SJSA1 (cell line): ENCODE measurements around the gene SLC39A1. TPM values are rescaled to one million over a fixed set of nuclear protein-coding genes. Genes with fewer than 3 reads are reported as not detected.

ENCODE experiments used
- DNase-seq, 2 experiments: peaks; one replicate each; pipeline ENCODE4 v3.0.0-alpha.2; 2015 to 2020; ENCODE audit warnings: low spot score in 2 of 2, low read depth in 1 of 2
- H3K27ac ChIP-seq: fragments of 250-450 bp; sonication (Bioruptor Pico); 2 replicates; pipeline ENCODE4 v1.5.1; 2020; ENCODE audit warnings: mild to moderate bottlenecking, moderate library complexity
- H3K27me3 ChIP-seq: fragments of 250-450 bp; sonication (Bioruptor Pico); replicated peaks from 2 replicates; pipeline ENCODE4 v1.5.1; 2020; ENCODE audit warnings: mild to moderate bottlenecking, moderate library complexity
- H3K36me3 ChIP-seq: fragments of 250-450 bp; sonication (Bioruptor Pico); 2 replicates; pipeline ENCODE4 v1.5.1; 2020; ENCODE audit warnings: mild to moderate bottlenecking
- H3K4me1 ChIP-seq: fragments of 250-450 bp; sonication (Bioruptor Pico); replicated peaks from 2 replicates; pipeline ENCODE4 v1.6.1; 2021; ENCODE audit warnings: mild to moderate bottlenecking
- H3K4me3 ChIP-seq: fragments of 250-450 bp; sonication (Bioruptor Pico); 2 replicates; pipeline ENCODE4 v1.5.1; 2020; ENCODE audit warnings: mild to moderate bottlenecking
- H3K9me3 ChIP-seq: fragments of 250-450 bp; sonication (Bioruptor Pico); replicated peaks from 2 replicates; pipeline ENCODE4 v1.5.1; 2020; ENCODE audit warnings: mild to moderate bottlenecking
- total RNA-seq: library from RNA; depleted of rRNA; stranded (reverse); fragments of >200 nt; shearing (Covaris generic); gene quantifications from 2 replicates; pipeline ENCODE4 v1.2.3, GENCODE V29; 2014

Gene SLC39A1
- total RNA-seq, 1 experiment from 2014 or later = 153 TPM

DNA sequence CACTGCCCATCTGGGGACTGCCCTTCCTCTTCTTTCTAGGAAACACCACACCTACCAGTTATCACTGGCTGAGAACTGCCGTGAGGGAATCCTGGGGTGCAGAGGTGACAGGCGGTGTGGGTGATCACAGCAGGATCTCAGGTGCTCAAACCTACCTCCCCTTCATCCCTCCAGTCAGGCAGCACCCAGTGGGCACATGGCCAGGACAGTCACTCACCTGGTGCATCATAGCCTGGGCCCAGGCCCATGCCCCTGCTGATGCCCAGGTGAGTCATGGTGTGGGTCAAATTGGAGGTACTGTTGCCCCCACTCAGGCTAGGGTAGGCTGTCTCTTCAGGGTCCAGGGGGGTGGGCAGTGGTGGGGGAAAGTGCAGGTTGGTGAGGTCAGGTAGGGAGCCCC, 11.5 kb downstream of the SLC39A1 start:
- Histone ChIP-seq H3K27ac (no peak overlapping the region), H3K27me3 (no peaks in the 10 kb centered on the region), H3K36me3 (peaks cover 68% of the 10 kb centered on the region), H3K4me3 (no peak overlapping the region), H3K9me3 (no peaks in the 10 kb centered on the region), H3K4me1 (peaks cover 4% of the 10 kb centered on the region)
- DNase-seq = no peak

DNA sequence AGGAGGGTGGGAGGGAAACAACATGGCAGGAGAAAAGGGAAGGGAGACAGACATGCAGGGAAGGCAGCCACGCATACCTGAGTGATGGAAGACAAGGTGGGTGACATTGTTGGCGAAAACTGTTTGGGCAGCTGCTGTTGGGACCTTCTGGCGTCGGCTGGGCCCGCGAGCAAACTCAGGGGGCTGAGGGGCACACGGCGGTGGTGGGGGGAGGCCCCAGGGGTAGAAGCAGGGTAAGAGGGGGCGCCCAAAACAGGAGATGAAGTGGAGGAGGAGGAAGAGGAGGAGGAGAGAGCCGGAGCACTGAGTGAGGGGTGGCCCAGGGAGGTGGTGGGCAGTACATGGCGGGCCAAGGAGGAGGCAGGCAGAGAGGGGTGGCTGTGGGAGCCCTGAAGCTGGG, 12.2 kb downstream of the SLC39A1 start:
- Histone ChIP-seq H3K4me1 (peaks cover 6% of the 10 kb centered on the region), H3K4me3 (no peak overlapping the region), H3K27me3 (no peaks in the 10 kb centered on the region), H3K27ac (no peak overlapping the region), H3K36me3 (peaks cover 74% of the 10 kb centered on the region), H3K9me3 (peaks cover 2% of the 10 kb centered on the region; the same call in 1 of the 2 replicates)
- no peak for DNase-seq

DNA sequence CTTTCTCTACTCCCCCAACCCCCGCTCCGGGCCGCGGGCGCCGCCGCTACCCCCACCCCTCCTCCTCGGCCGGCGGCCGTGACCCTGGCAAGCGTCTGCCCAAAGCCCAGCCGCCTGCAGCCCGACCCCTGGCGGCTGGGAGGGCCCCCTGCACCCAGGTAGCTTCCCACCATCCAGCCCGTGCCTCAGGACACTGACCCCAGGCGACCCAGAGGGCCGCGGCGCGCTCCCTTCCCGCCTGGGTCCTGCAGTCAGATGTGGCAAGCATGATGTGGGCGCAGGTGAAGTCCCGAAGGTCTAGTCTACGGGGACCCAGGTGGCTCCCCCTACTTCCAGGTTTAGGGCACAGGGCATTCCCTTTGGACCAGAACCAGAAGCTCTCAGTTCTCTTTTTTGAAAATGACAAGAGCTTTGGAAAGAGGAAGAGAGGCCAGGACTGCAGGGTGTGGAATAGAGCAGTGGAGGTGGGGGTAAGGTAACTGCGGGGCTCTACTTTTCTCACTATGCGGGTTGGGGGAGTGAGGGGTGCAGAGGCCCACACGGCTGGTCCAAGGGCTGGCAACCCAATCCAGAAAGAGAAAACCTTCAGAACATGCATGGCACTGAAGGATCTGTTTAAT, 16.6 kb downstream of the SLC39A1 start, which contains the start of gene DENND4B:
Gene DENND4B (minus strand): TSS at position 97 of the 620 bp plus-strand sequence. CDS start 2,344 bp downstream, outside the sequence.
- peak within 1 kb of the TSS; percentile 100 for H3K4me3 ChIP-seq
- peak; percentile 63 to 82 for DNase-seq
- peaks cover 6% of the 10 kb centered on the region for H3K9me3 ChIP-seq
- peaks cover 81% of the 10 kb centered on the region for H3K36me3 ChIP-seq
- peaks cover 23% of the 10 kb centered on the region for H3K4me1 ChIP-seq
- H3K27ac ChIP-seq = peak within 1 kb of the TSS; percentile 71
- H3K27me3 ChIP-seq = no peaks in the 10 kb centered on the region

DNA sequence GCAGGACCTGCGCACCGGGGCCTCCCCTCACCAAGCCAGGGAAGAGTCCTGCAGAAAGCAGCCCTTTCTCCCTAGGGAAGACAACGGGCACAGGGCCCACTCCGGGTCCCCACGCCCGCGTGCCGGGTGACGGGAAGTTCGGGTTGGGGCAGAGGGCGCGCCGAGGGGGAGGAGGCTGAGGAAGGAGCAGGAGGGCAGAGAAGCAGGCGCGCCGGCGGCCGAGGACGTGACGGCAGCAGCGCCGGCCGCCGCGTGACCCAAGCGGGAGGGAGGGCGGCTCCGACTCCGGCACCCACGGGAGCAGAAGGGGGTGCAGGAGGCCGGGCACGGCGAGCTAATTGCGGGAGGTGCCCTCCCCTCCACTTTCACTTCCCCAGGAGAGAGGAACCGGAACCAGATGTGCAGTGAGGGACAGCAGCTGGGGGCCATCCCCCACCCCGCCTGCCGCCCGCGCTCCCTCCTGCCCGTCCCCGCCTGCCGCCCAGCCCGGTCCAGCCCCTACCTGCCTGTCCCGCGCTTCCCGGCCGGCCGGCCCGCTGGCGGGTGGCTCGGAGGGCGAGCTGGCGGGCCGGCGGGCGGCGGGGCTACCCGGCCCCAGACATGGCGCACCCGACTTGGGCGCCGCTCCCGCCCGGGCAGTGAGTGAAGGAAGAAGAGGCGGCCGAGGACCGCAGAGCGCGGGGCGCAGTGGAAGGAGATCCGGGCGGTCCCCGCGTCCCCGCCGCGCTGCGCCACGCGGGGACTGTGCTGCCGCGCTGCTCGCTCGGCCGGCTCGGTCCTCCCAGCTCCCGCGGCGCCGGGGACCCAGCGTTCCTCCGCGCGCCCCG, 17.3 kb downstream of the SLC39A1 start:
- Histone ChIP-seq H3K36me3 (peaks cover 81% of the 10 kb centered on the region), H3K27me3 (no peaks in the 10 kb centered on the region), H3K27ac (peak overlapping the region; percentile 71), H3K4me3 (peak overlapping the region; percentile 100), H3K4me1 (peaks cover 23% of the 10 kb centered on the region), H3K9me3 (peaks cover 6% of the 10 kb centered on the region)
- peak; percentile 69 to 70 for DNase-seq

DNA sequence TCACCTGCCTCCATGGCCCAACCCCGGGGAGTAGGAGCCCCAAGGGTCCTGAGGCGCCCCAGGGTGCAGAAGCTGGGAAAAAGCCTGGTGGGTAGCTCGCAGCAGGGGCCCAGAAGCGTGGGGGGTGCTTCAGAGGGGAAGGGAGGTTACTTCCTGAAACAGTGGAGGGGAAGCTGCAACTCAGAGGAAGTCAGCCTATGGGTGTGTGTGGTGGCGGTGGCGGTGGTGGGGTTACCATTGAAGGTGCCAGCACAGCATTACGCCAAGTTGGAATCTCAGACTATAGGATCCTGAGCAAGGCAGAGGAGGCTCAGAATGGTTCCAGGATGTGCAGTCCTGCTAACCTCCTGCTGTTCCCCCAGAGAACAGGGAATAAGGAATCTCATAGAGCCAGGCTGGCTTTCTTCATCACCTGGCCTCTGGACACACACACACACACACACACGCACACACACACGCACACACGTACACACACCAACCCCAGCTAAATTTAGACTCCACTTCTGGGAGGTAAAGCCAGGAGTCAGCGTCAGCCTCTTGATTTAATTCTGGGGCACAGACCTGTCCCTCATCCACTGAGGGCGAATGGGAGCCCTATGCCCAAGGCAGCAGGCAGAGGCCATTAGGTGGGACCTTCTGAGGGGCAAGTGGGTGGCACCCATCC, 18.1 kb downstream of the SLC39A1 start:
- Histone ChIP-seq H3K4me3 (peak overlapping the region; percentile 100), H3K9me3 (peaks cover 6% of the 10 kb centered on the region), H3K36me3 (peaks cover 80% of the 10 kb centered on the region), H3K27ac (peak overlapping the region; percentile 71), H3K27me3 (no peaks in the 10 kb centered on the region), H3K4me1 (peaks cover 23% of the 10 kb centered on the region)
- no peak for DNase-seq

DNA sequence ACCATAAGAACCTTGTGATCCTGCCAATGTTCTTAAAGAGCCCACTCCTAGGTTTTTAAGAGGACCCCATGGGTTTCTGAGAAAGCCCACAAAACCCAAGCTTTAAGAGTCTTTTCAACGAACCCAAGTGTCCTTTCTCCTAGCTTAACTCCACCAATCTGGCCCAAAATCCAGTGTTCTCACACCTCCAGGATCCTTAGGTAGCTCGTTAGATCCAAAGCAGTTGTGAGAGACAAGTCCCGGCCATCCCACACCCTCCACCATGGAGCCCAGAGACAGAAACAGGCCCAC, 18.6 kb downstream of the SLC39A1 start:
- Histone ChIP-seq H3K27ac (no peak overlapping the region), H3K4me3 (no peak overlapping the region), H3K27me3 (no peaks in the 10 kb centered on the region), H3K9me3 (peaks cover 6% of the 10 kb centered on the region), H3K4me1 (peaks cover 23% of the 10 kb centered on the region), H3K36me3 (peaks cover 81% of the 10 kb centered on the region)
- DNase-seq = no peak

DNA sequence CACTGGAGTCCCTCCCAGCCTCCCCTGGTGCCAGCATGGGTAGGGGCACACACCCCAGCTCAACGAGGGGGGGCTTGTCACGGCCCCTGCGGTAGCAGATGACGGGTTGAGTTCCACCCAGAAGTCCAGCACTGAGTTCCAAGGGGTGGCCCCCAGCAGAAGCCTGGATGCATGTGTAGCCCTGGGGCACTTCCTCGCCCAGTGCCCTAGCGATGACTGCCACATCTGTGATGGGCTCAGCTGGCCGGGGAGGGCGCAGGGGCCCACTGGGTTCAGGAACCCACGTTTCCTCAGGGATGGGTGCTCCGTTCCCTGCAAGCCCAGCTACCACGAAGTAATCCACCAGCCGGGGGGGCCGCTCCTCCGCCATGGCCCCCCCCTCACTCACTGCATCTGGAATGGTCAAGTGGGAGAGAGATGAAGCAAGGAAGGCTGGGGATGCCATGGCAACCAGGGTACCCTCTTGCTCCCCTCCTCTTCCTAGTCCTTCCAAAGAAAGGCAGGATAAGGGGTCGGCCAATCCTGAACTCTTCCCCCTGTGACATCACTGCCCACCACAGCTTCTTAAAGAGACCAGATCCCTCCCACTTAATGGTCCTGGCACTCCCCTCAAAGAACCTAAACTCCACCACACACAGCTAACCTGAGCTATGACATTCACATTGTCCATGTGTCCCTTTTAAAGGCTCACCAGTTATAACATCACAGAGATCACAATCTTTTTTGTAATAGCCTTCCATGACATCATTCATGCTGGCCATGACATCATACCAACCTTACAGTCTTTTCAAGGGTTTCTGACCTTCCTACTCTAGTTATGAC, 19.1 kb downstream of the SLC39A1 start:
- H3K27ac ChIP-seq = no peak overlapping the region
- peaks cover 23% of the 10 kb centered on the region for H3K4me1 ChIP-seq
- H3K27me3 ChIP-seq = no peaks in the 10 kb centered on the region
- H3K9me3 ChIP-seq = peaks cover 6% of the 10 kb centered on the region
- H3K36me3 ChIP-seq = peaks cover 81% of the 10 kb centered on the region
- no peak overlapping the region for H3K4me3 ChIP-seq
- DNase-seq = no peak

DNA sequence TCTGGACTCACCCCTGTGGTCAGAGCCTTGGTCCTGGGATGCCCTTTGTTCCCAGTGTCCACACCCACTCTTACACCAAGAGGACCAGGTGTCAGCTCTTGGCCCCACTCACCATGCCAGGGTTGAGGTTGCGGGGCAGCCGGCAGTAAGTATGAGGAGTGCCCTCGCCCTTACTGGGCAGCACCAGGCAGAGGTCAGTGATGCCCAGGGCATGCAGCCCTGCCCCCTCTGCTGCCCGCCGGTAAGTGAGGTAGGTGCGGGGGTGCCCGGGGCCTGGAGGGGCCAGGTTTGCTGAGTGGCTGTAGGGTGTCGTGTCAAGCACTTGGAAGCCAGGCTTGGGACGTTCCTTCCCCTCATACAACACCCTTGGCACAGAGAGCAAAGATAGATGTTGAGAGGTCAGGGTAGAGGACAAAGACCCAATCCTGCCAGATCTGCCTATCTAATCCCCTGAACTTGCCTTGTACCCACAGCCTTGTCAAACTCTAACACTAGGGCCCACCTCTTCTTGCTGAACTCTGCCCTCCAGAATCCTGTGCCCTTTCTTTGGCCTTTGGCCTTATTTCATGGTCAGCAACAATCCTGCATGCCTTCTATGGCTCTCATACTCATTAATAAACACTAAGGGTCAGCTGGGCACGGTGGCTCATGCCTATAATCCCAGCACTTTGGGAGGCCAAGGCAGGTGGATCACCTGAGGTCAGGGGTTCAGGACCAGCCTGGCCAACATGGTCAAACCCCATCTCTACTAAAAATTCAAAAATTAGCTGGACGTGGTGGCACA, 20.4 kb downstream of the SLC39A1 start:
- peaks cover 6% of the 10 kb centered on the region for H3K9me3 ChIP-seq
- H3K27ac ChIP-seq = no peak overlapping the region
- DNase-seq = no peak
- H3K27me3 ChIP-seq = no peaks in the 10 kb centered on the region
- peaks cover 75% of the 10 kb centered on the region for H3K36me3 ChIP-seq
- no peak overlapping the region for H3K4me3 ChIP-seq
- H3K4me1 ChIP-seq = peaks cover 23% of the 10 kb centered on the region

DNA sequence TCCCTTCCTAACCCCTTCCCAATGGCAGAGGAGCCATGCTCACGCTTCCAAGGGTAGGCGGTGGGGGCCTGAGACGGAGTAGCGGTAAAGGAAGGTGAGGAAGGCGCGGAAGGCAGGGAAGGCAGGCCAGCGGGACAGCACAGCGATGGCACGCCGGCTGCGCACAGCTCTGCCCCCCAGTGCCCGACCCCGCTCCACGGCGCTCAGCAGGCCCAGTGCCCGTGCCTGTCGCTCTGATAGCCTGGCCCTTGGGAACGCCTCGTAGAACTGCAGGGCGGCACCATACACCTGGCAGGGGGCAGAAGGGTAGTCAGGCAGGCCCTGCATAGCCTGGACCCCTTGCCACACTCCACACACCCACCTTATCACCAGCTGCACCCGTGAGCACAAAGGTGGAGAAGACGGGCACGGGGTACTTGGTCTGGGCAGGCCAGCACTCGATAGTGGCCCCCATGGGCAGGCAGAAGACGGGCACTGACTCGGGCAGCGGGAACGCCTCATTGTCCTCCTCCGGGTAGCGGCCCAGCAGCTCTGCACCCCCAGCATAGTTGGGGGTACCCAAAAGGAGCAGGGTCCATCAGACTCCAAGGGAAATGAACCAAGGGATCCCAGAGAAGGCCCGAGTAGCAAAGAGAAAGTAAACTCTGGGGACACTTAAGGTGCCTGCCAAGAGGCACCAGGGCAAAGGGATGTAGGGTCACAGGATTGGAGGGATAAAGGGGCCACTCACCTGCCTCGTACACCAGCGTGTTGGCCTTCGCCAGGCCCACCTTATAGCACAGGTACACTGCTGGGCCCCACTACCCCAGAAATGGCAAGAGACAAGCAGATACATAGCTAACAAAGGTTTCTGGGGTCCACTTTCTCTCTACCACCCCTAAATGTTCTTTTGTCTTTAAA, 21.3 kb downstream of the SLC39A1 start:
- peaks cover 77% of the 10 kb centered on the region for H3K36me3 ChIP-seq

DNA sequence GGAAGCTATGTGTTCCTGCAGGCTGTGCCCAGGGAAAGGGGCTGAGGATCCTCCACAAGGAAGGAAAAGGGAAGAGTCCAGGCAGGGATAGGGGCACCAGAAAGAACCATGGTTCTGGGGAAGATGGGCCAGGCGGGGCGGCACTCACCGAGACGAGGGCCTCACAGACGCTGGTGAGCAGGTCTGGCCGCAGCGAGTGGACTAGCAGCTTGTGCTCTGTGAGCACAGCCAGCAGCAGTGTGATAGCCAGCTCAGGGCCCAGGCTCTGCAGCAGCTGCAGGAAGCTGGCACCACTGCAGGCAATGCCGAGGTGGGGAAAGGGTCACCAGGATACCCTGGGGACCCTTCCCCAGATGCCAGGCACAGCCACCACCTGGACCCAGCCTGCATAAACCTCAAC, 22.6 kb downstream of the SLC39A1 start:
- Histone ChIP-seq H3K4me1 (peaks cover 12% of the 10 kb centered on the region), H3K4me3 (no peak overlapping the region), H3K27me3 (no peaks in the 10 kb centered on the region), H3K27ac (no peak overlapping the region), H3K9me3 (no peaks in the 10 kb centered on the region; the same call in 1 of the 2 replicates), H3K36me3 (peaks cover 77% of the 10 kb centered on the region)
- DNase-seq = no peak

More for the DNA sequence above, 21.3 kb downstream of the SLC39A1 start:
- peaks cover 6% of the 10 kb centered on the region for H3K9me3 ChIP-seq
- peaks cover 23% of the 10 kb centered on the region for H3K4me1 ChIP-seq
- DNase-seq = no peak
- no peak overlapping the region for H3K27ac ChIP-seq
- no peaks in the 10 kb centered on the region for H3K27me3 ChIP-seq
- no peak overlapping the region for H3K4me3 ChIP-seq

DNA sequence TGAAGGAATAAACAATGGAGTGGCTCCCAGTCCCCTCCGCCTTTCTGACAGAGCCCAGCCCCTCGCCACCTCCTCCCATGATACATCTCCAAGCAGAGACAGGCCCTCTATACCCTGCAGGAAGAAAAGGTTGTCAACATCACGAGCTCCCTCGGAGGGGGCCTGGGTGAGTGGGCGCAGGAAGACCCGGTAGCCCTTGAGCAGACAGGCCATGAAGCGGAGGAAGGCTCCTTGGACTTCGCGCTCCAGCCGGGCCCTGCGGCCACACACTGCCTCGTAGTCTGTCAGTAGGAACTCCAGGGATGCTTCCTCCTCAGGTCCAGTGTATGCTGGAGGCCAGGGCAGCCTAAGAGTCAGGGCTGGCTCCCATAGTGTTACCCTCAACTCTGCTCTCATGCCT, 23.9 kb downstream of the SLC39A1 start:
- Histone ChIP-seq H3K27ac (no peak overlapping the region), H3K27me3 (no peaks in the 10 kb centered on the region), H3K4me1 (no peaks in the 10 kb centered on the region; the same call in 1 of the 2 replicates), H3K36me3 (peaks cover 87% of the 10 kb centered on the region), H3K4me3 (no peak overlapping the region), H3K9me3 (no peaks in the 10 kb centered on the region)
- DNase-seq = no peak

DNA sequence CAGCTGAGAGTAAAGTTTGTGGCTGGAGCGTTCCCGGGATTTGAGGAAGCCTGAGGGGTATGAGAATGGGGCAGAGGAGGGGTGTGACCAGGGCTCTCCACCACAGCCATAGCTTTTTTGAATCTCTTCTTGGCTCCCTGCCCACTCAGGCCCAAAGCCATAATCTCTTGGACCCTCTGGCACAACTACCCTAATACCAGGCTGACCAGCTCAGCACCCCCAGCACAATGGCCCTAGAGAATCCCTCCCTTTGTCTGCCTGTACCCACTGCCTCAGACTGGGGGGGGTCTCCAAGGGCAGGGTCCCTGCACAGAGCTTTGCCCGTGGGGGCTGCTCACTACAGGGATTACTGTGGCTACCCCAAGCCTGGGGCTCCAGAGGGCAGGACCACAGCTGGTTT, 24.3 kb downstream of the SLC39A1 start:
- no peak for DNase-seq
- no peaks in the 10 kb centered on the region for H3K9me3 ChIP-seq
- H3K27me3 ChIP-seq = no peaks in the 10 kb centered on the region
- no peak overlapping the region for H3K4me3 ChIP-seq
- no peaks in the 10 kb centered on the region for H3K4me1 ChIP-seq
- H3K27ac ChIP-seq = no peak overlapping the region
- H3K36me3 ChIP-seq = peaks cover 89% of the 10 kb centered on the region
